ENCODE measurements around the gene TEX13B.
"Not testable (repeated sequence)": the region's sequence is repeated elsewhere in the genome, so short reads cannot be mapped to it uniquely, and the experiment has no call there.

The TEX13B gene

DNA sequence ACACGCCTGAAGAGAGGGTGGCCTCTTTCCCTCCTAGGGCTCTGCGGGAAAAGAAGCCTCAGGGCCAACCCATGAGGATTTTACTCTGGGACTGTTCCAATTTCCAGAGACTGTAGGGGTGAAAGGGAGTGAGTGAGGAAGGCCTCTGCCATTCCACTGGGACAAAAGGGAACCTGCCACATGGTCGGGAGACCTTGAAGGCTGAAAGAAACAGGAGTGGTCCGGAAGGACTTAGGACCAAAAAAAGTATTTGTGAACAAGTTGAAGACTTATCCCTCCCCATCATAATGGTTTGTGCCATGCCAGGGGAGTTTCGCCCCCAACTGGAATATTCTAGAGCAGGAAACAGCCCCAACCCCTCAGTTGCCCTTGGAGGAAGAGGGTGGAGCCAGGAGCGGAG is at the start of gene TEX13B:
TEX13B (minus strand) TSS at position 15 of the 400 bp plus-strand sequence. CDS start 243 bp downstream, outside the sequence.
- no peak for DNase-seq

DNA sequence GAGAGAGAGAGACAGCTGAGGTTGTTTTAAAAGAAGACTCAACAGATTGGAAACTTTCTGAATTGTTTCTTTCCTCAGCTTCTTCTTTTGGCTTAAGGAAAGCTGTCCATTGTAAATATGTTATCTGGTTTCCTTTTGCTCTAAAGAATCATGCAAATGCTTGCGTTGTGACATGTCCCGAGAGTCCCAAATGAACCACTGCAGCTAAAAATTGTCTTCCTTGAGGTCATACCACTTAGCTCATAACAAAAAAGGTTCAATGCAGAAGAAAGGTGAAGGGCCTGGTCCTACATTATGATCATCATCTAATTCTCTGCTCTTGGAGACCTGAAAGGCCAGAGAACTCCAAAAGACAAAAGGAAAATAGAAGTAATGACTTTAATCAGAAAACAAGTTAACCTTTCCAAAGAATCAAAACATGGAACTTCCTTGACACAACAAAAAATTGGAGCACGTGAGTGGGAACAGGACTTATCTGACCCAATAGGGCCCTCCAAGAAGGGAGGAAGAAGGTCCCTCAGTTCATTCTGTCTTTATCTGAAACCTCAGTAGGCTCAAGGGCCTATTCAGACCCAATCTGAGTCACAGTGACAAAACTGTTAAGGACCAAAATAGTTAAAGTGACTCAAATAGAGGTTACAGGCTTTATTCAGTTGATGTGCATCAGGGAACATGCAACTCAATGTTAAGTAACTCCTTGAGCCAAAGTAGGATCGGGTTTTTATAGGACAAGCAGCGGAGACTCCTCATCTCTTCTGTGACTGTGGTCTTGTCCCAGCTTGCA is 48.0 kb upstream of the TEX13B start:
- no peak for DNase-seq

DNA sequence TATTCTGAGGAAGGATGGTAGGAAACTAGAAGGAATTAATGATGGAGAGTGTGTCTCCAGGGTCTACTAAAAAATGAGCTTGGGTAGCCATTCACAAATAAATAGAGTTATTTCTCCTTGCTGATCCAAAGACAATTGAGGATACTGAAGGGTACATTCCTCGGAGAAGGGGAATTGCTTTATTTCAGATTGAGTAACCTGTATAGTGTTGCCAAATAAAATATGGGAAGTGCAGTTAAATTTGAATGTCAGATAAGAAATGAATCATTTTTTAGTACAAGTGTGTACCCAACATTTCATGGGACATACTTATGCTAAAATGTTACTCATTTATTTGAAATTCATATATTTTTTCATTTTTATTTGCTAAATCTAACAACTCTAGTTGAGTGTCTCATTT is 46.7 kb upstream of the TEX13B start:
- no peak for DNase-seq

DNA sequence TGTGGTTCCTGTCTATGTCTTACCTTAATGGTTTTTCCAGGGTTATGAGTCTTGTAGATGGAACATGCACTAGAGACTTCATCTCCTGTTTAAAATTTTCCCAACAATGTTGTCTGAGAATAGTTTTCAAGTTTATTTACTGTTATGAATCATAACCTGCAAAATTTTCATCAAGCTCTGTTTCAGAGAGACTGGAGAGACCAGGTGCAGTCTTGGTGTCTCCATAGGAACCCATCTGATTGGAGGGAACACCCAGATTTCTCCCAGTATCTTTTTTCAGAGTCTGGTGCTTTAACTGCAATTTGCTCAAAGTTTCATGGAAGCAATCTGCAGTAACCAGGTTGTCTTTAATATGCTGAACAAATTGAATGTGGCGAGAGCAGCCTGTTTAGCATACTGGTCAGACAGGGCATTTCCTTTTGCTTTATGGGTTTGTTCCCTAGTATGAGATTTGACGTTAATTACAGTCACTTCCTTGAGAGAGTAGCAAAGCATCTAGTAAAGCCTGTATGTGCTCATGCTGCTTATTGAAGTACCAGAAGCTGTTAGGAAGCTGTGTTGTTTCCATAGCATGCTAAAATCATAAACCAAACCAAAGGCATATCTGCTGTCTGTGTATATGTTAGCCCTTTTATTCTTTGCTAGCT is 43.9 kb upstream of the TEX13B start:
- no peak for DNase-seq

DNA sequence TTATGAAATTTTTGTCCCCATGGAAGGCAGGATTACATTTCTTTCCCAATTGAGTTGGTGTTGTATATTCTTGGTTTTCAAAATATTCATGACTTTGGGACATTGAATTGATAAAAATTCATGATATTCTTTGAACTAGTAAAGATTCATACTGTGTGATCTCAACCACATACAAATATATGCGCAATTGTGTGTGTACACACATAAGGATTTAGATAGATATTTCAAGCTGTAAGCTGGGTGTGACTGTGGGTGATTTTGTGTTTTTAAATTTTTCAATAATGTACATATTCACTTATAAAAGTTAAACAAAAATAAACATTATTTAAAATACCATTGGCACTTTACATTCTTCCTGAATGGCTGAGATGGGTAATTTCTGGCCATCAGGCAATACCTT is 43.2 kb upstream of the TEX13B start:
- no peak for DNase-seq

GRCh38 chrX:108022491-108023089 is 40.4 kb upstream of the TEX13B start:
- DNase-seq = no peak

GRCh38 chrX:108020631-108021030 is 38.5 kb upstream of the TEX13B start:
- no peak for DNase-seq

DNA sequence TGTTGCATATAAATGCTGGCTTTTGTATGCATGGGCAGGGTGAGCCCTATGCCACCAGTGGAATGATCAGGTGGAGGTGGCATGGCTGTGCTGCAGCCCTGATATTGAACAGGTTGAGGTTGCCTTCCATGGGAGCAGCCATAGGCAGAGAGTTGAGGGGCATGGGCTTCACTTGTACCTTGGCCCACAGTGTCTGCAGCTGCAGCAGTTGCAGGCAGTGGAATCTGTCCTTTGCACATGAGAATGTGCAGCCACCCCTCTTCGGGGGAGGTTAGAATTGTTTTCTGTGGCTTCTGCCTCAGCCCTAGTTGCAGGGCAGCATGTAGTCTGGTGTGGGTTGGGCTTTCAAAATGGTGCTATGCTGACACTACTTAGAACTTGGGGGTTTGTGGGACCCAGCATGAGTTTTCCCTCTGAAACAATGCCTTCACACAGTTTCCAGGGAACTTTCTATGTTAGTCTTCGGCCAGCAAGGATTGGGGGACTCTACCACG is 37.3 kb upstream of the TEX13B start:
- no peak for DNase-seq

GRCh38 chrX:108018656-108019381 is 36.6 kb upstream of the TEX13B start:
- no peak for DNase-seq

DNA sequence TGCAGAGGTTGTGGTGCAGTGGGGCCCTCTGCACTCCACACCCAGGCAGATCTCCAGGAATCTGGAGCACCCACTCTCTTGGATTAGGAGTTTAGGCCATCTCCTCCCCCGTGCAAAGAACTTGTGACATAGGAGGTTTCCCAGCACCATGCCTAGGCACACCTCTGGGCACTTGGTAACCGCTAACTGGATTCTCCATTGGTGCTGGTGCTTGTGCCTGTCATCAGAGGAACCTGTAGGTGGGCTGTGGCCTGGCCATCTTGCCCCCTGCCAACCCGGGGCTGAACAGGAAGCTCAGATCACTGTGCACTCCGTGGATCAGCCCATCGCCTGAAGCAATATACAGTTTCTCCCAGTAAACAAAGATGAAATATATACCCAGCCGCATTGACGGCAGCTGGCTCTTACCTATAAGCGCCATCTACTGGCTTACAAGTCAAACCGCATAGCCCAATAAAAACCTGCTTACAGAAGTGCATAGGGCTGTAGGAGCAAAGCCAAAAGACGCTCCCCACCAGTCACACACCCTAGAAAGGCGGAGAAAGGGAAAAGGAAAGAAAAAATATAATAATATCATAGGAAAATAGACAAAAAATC is 19.1 kb upstream of the TEX13B start:
- DNase-seq = no peak

GRCh38 chrX:108000751-108001150 is 18.6 kb upstream of the TEX13B start:
- no peak for DNase-seq

- no peak for DNase-seq
Observed at GRCh38 chrX:107996124-107996523, 14.0 kb upstream of the TEX13B start.

DNA sequence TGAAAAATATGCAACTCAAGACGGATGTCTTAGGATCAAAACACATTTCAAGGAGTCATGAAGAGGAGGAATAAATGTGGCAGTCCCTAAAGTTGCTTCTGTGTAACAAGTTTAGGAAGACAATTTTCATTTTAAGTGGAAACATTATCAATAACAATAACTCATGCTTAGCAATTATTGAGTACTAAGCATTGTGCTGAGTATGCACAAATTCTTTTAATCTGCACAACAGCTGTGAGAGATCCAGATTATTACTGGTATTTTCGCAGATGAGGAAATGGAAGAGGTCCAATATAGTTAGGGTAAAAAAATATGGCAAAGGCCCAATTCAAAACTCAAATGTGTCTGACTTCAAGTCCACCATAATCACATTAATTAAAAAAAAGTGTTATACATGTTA is 2.9 kb upstream of the TEX13B start:
- DNase-seq = no peak

GRCh38 chrX:107979534-107979933 is 2.6 kb downstream of the TEX13B start:
- no peak for DNase-seq

GRCh38 chrX:107978707-107979307 is 3.4 kb downstream of the TEX13B start:
- no peak for DNase-seq

DNA sequence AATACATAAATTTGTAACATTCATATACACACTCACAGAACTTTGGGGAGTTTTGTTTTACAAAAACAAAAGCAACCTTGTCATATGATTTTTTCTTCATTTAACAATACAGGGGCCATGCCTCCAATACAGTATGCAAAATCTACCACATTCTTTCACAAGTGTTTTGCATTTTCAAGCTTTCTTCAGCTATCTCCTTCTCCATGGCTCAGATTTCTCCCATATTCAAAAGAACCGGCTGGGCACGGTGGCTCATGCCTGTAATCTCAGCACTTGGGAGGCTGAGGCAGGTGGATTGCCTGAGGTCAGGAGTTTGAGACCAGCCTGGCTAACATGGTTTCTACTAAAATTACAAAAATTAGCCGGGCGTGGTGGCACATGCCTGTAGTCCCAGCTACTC is 4.1 kb downstream of the TEX13B start:
- DNase-seq = no peak

DNA sequence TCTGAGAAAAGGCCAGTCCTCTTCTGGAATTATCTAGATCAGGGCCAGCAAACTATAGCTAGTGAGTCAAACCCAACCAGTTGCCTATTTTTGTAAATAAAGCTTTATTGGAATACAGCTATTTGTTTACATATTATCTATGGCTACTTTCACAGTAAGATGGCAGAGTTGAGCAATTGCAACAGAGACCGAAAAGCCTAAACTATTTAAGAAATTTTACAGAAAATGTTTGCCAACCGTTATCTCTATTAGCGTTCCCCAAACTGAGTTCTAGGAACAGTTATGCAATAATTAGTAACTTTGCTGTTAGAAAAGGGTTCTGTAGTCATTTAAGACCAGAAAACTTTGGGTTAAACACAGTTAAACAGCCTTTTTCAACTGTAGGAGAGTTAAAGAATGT is 10.5 kb downstream of the TEX13B start:
- no peak for DNase-seq

DNA sequence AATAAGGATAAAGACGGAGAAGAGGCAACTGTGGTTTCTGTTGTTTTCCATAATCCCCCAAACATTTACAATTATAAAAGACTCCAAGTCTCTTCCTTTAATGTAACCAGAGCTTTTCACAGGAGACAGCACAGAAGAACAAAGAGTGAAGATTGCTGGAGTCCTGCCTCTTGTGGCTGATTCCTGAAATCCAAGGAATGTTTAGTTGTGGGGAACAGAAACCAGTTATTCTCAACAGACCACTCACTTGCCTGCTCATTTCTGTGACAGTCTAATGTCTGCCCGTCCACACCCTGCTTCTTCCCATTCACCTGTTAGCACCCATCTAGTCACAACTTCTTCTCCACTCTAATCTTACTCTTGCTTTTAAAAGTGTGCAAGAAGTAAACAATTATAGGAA is 12.1 kb downstream of the TEX13B start:
- DNase-seq = no peak

DNA sequence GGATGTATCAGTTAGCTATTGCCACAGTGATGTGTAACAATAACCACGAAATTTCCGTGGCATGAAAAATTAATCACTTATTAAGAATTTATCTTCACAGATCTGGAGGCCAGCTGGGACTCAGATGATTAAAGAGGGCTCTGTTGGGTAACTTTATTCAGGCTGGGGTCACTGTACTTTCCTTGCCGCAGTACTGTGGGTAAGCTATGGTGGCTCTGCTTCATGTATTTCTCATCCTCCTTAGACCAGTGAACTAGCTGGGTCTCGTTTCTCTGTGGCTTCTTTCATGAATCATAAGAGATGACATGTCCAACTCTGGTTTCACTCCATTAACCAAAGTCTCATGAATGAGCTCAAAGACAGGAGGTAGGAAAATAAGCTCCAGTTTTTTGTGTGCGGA is 13.5 kb downstream of the TEX13B start:
- no peak for DNase-seq

DNA sequence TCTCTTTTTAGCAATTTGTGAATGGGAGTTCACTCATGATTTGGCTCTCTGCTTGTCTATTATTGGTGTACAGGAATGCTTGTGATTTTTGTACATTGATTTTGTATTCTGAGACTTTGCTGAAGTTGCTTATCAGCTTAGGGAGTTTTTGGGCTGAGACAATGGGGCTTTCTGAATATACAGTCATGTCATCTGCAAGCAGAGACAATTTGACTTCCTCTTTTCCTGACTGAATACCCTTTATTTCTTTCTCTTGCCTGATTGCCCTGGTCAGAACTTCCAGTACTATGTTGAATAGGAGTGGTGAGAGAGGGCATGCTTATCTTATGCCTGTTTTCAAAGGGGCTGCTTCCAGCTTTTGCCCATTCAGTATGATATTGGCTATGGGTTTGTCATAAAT is 26.8 kb downstream of the TEX13B start:
- not testable (repeated sequence) for DNase-seq

- DNase-seq = no peak
Observed at GRCh38 chrX:107940095-107940494, 42.1 kb downstream of the TEX13B start.

GRCh38 chrX:107936434-107936730 is 45.8 kb downstream of the TEX13B start:
- DNase-seq = no peak
